Suprapubic skin (tissue), 3 donors: ENCODE measurements around the gene PRR18.

Source experiments
- CTCF ChIP-seq, 2 donors: fragments of 200-600 bp in 1 of 2; fragments of 450-650 bp in 1 of 2; sonication (generic) in 1 of 2; IDR thresholded peaks; one replicate each; pipeline ENCODE4 v1.5.1; 2016 to 2019; ENCODE audit warnings: antibody characterized with exemption in 2 of 2, mild to moderate bottlenecking in 1 of 2, moderate library complexity in 1 of 2
- POLR2AphosphoS5 ChIP-seq, 3 donors: sonication (generic); formaldehyde crosslinking; IDR thresholded peaks; one replicate each; pipeline ENCODE4 v1.6.1; 2017; ENCODE audit warnings: antibody characterized with exemption in 3 of 3

- TF ChIP-seq CTCF (IDR thresholded peaks at IDR 0.05) (no peak), POLR2AphosphoS5 (IDR thresholded peaks at IDR 0.05) (no peak)
These were observed 46.8 kb upstream of the PRR18 start for GRCh38 chr6:166354965-166355364.
